Measurements from ENCODE around the gene PPP1R9A.

PPP1R9A gene

DNA sequence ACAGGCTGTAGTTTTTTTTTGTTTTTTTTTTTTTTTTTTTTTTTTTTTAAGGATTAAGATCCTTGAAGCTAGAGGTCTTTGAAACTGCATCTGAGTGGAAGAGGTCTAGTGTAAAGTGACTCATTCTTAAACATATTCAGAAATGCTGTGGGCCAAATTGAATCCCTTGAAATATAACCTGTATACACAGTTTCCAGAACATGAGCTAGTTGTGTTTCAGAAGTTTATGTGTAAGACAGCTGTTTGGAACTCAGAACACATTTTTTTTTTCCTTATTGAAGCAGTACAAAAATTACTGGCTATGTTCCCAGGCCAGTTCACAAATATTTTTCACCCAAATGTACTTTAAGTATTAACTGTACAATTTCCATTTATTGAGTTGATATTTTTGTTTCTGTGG lies 67.9 kb downstream of the PPP1R9A start:
- intact Hi-C loops (cut with DNase I; ENCODE audit: low total_unique reads) = no loop called here
- H3K4me1 ChIP-seq = peaks cover 0 to 51% (median 7%) of the 10 kb centered on the region in 4 donors
- TF ChIP-seq CTCF (IDR thresholded peaks at IDR 0.05) = no peak
- H3K9me3 ChIP-seq = no peaks in the 10 kb centered on the region
- H3K36me3 ChIP-seq = no peaks in the 10 kb centered on the region
- no peaks in the 10 kb centered on the region for H3K27me3 ChIP-seq
- DNase-seq = no peak
- H3K4me3 ChIP-seq = no peak overlapping the region
- no peak overlapping the region for H3K27ac ChIP-seq

- H3K4me1 ChIP-seq = peaks cover 0 to 10% (median 2%) of the 10 kb centered on the region in 4 donors
- no peak overlapping the region for H3K4me3 ChIP-seq
- TF ChIP-seq CTCF (IDR thresholded peaks at IDR 0.05) = no peak
- DNase-seq = no peak
- H3K27ac ChIP-seq = no peak overlapping the region
- H3K27me3 ChIP-seq = no peaks in the 10 kb centered on the region
- intact Hi-C loops (cut with DNase I; ENCODE audit: low total_unique reads) = no loop called here
- H3K9me3 ChIP-seq = no peaks in the 10 kb centered on the region
- H3K36me3 ChIP-seq = no peaks in the 10 kb centered on the region
Observed at GRCh38 chr7:94980418-94981142, 73.2 kb downstream of the PPP1R9A start.

DNA sequence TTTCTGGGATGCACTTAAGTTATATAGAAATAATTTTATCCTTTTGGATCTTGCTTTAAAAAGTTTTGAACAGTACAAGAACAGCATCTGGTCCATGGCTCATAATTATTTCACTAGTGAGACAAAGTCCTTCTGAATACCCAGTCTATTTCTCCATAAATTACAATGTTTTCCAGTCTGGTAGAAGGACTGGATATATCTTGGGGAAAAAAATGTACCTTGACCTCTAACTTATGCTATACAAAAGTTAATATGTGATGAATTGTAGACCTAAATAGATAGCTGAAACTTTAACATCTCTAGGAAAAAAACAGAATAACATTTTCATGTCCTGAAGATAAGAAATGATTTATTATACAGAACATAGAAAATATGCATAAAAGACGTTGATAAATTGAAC lies 88.5 kb downstream of the PPP1R9A start:
- H3K27ac ChIP-seq = no peak overlapping the region
- no peaks in the 10 kb centered on the region for H3K9me3 ChIP-seq
- H3K4me1 ChIP-seq = peaks cover 0 to 20% (median 0%) of the 10 kb centered on the region in 4 donors
- H3K4me3 ChIP-seq = no peak overlapping the region
- H3K27me3 ChIP-seq = no peaks in the 10 kb centered on the region
- intact Hi-C loops (cut with DNase I; ENCODE audit: low total_unique reads) = no loop called here
- TF ChIP-seq CTCF (IDR thresholded peaks at IDR 0.05) = no peak
- no peak for DNase-seq
- no peaks in the 10 kb centered on the region for H3K36me3 ChIP-seq

DNA sequence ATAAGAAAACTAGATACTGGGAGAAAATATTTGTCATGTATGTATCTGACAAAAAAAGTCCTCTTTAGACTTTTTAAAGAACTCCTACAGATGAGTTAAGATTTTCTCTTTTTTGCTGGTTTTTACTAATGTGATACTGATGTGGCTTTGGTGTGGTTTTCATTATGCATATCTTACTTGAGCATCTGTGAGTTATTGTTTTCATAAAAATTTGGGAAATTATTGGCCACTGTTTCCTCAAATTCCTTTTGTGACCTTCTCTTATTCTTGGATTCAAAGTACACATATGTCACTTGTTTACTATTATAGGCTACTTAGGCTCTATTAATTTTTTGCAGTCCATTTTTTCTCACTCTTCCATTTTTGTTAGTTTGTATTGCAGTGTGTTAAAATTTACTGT lies 89.0 kb downstream of the PPP1R9A start:
- no peak for TF ChIP-seq CTCF (IDR thresholded peaks at IDR 0.05)
- no peak overlapping the region for H3K27ac ChIP-seq
- peaks cover 0 to 20% (median 0%) of the 10 kb centered on the region in 4 donors for H3K4me1 ChIP-seq
- H3K36me3 ChIP-seq = no peaks in the 10 kb centered on the region
- H3K9me3 ChIP-seq = no peaks in the 10 kb centered on the region
- DNase-seq = no peak
- no peak overlapping the region for H3K4me3 ChIP-seq
- intact Hi-C loops (cut with DNase I; ENCODE audit: low total_unique reads) = no loop called here
- no peaks in the 10 kb centered on the region for H3K27me3 ChIP-seq

DNA sequence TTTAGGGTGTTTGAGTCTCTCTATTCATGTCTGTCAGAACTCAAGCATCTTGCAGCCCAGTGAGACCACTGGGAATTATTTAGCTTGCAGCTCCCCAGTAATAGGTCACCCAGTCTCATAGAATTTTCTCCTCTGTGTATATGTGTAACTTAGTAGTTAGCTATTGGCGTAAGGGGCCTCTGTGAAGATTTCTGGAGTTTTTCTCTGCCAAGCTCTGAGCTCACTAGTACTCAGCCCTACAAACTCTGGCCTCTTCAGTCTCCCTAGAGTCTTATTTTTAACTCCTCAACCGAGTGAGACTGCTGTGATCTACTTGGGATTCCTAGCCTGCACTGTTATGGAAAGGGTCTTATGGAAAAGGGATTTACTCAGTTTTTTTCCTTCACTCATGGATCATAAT lies 90.2 kb downstream of the PPP1R9A start:
- no peak overlapping the region for H3K4me3 ChIP-seq
- TF ChIP-seq CTCF (IDR thresholded peaks at IDR 0.05) = no peak
- H3K4me1 ChIP-seq = peaks cover 0 to 21% (median 0%) of the 10 kb centered on the region in 4 donors
- no peak for DNase-seq
- intact Hi-C loops (cut with DNase I; ENCODE audit: low total_unique reads) = no loop called here
- no peaks in the 10 kb centered on the region for H3K9me3 ChIP-seq
- H3K27me3 ChIP-seq = no peaks in the 10 kb centered on the region
- H3K36me3 ChIP-seq = no peaks in the 10 kb centered on the region
- no peak overlapping the region for H3K27ac ChIP-seq
